HEK293 (cell line): Measurements from ENCODE around the gene RCAN2.

Experiments used
- CTCF ChIA-PET: fragments of 350-600 bp; formaldehyde crosslinking; extraction: SDS; loops from one replicate; lab custom pipeline; 2021; ENCODE audit warnings: antibody characterized with exemption; lab: Yijun Ruan, JAX
- POLR2A ChIA-PET: fragments of 300-600 bp; formaldehyde crosslinking; extraction: SDS; loops from one replicate; lab custom pipeline; 2020; ENCODE audit warnings: antibody characterized with exemption, inconsistent platforms; lab: Yijun Ruan, JAX
- H3K27ac ChIP-seq: fragments of 200-500 bp; sonication (Bioruptor generic); 2 replicates; pipeline ENCODE4 v1.5.1; 2014; ENCODE audit warnings: low read depth, low read length, control low read depth, inconsistent platforms; ENCODE audit errors: extremely low read depth
- H3K36me3 ChIP-seq, 2 experiments: fragments of 200-500 bp in 1 of 2; sonication (Bioruptor generic) in 1 of 2; 1 replicate in 1 of 2; 2 replicates in 1 of 2; pipeline ENCODE4 v1.5.1; 2014 to 2017; ENCODE audit warnings: inconsistent platforms in 2 of 2, low read length in 2 of 2; ENCODE audit not compliant: control insufficient read depth in 2 of 2, insufficient read depth in 1 of 2
- H3K4me1 ChIP-seq: fragments of 200-500 bp; sonication (Bioruptor generic); 2 replicates; pipeline ENCODE4 v1.5.1; 2014; ENCODE audit warnings: mild to moderate bottlenecking, low read length, inconsistent platforms; ENCODE audit not compliant: control insufficient read depth, insufficient read depth
- H3K4me3 ChIP-seq: 2 replicates; pipeline ENCODE4 v1.5.1; 2011; ENCODE audit warnings: low read depth, mild to moderate bottlenecking, control low read depth, low read length, moderate library complexity
- H3K9me3 ChIP-seq: fragments of 200-500 bp; sonication (Bioruptor generic); 2 replicates; pipeline ENCODE4 v1.5.1; 2014; ENCODE audit warnings: low read depth, low read length, inconsistent platforms; ENCODE audit not compliant: control insufficient read depth, insufficient read depth
- BCL11B ChIP-seq: fragments of 450-650 bp; formaldehyde crosslinking; IDR thresholded peaks from 2 replicates; pipeline ENCODE4 v1.5.1; 2016; ENCODE audit warnings: low read depth, missing biosample characterization, missing genetic modification characterization
- EGR2 ChIP-seq: fragments of 450-650 bp; formaldehyde crosslinking; IDR thresholded peaks from 2 replicates; pipeline ENCODE4 v1.5.1; 2016; ENCODE audit warnings: low read depth, missing biosample characterization, missing genetic modification characterization
- GLIS1 ChIP-seq: fragments of 450-650 bp; formaldehyde crosslinking; IDR thresholded peaks from 2 replicates; pipeline ENCODE4 v1.5.1; 2016; ENCODE audit warnings: missing biosample characterization, missing genetic modification characterization
- GLIS2 ChIP-seq: fragments of 450-650 bp; formaldehyde crosslinking; IDR thresholded peaks from 2 replicates; pipeline ENCODE4 v1.5.1; 2016; ENCODE audit warnings: missing biosample characterization, missing genetic modification characterization
- REPIN1 ChIP-seq: fragments of 450-650 bp; formaldehyde crosslinking; IDR thresholded peaks from 2 replicates; pipeline ENCODE4 v1.5.1; 2017; ENCODE audit warnings: missing biosample characterization, missing genetic modification characterization, low read depth
- TCF7L2 ChIP-seq: IDR thresholded peaks from 2 replicates; pipeline ENCODE4 v1.6.1; 2011; ENCODE audit warnings: low read depth, mild to moderate bottlenecking, inconsistent platforms, low read length, moderate library complexity, borderline replicate concordance
- ZBTB20 ChIP-seq: fragments of 450-650 bp; formaldehyde crosslinking; IDR thresholded peaks from 2 replicates; pipeline ENCODE4 v1.5.1; 2016; ENCODE audit warnings: missing biosample characterization, missing genetic modification characterization
- ZNF10 ChIP-seq: fragments of 450-650 bp; formaldehyde crosslinking; IDR thresholded peaks from 2 replicates; pipeline ENCODE4 v1.5.1; 2017; ENCODE audit warnings: missing biosample characterization, missing genetic modification characterization
- ZNF2 ChIP-seq: fragments of 450-650 bp; formaldehyde crosslinking; IDR thresholded peaks from 2 replicates; pipeline ENCODE4 v1.5.1; 2016; ENCODE audit warnings: missing biosample characterization, missing genetic modification characterization
- ZNF214 ChIP-seq: fragments of 450-650 bp; formaldehyde crosslinking; IDR thresholded peaks from 2 replicates; pipeline ENCODE4 v1.5.1; 2017; ENCODE audit warnings: missing biosample characterization, mild to moderate bottlenecking, missing genetic modification characterization, borderline replicate concordance
- ZNF37A ChIP-seq: fragments of 450-650 bp; IDR thresholded peaks from 2 replicates; pipeline ENCODE4 v1.5.1; 2018; ENCODE audit warnings: missing biosample characterization, missing genetic modification characterization
- ZNF501 ChIP-seq: fragments of 450-650 bp; formaldehyde crosslinking; IDR thresholded peaks from 2 replicates; pipeline ENCODE4 v1.5.1; 2016; ENCODE audit warnings: missing biosample characterization, missing genetic modification characterization
- ZNF548 ChIP-seq: fragments of 450-650 bp; formaldehyde crosslinking; IDR thresholded peaks from 2 replicates; pipeline ENCODE4 v1.5.1; 2016; ENCODE audit warnings: missing biosample characterization, missing genetic modification characterization
- ZNF701 ChIP-seq: fragments of 450-650 bp; formaldehyde crosslinking; IDR thresholded peaks from 2 replicates; pipeline ENCODE4 v1.5.1; 2016; ENCODE audit warnings: missing biosample characterization, missing genetic modification characterization
- ZNF704 ChIP-seq: fragments of 450-650 bp; formaldehyde crosslinking; IDR thresholded peaks from 2 replicates; pipeline ENCODE4 v1.5.1; 2016; ENCODE audit warnings: missing biosample characterization, missing genetic modification characterization
- ZNF76 ChIP-seq: fragments of 450-650 bp; formaldehyde crosslinking; IDR thresholded peaks from 2 replicates; pipeline ENCODE4; 2016; ENCODE audit warnings: low read depth, missing biosample characterization, missing genetic modification characterization, borderline replicate concordance
- ZNF792 ChIP-seq: fragments of 450-650 bp; formaldehyde crosslinking; IDR thresholded peaks from 2 replicates; pipeline ENCODE4 v1.5.1; 2016; ENCODE audit warnings: missing biosample characterization, missing genetic modification characterization
- ZSCAN16 ChIP-seq: fragments of 450-650 bp; formaldehyde crosslinking; IDR thresholded peaks from 2 replicates; pipeline ENCODE4 v1.5.1; 2016; ENCODE audit warnings: missing biosample characterization, missing genetic modification characterization
- TF ChIP-seq, protein P1 (sequence below): fragments of 450-650 bp; formaldehyde crosslinking; IDR thresholded peaks from 2 replicates; pipeline ENCODE4 v1.5.1; 2016; ENCODE audit warnings: missing biosample characterization, missing genetic modification characterization

The RCAN2 gene

DNA sequence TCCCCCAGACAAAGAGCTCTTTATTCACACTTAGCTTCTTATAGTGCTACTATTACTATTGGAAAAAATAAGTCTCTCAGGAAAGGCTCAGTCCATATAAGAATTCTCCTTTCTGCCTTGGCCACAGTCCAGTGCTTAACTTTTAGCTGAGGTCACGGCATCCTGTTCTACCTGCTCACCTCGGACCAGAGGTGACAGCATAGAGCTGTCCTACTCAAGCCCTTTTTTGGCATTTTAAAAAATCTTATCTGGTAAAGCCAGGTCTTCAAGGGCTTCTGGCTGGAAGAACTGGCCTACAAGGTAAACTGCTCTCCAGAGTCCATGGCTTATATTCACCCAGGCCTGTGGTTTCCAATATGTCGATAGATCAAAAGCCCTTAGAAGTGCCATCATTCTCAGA, 109.7 kb downstream of the RCAN2 start (continued):
- no peak for TF ChIP-seq ZNF704 (tag by site-specific recombination)
- TF ChIP-seq BCL11B (tag by site-specific recombination) = no peak
- TF ChIP-seq ZNF701 (tag by site-specific recombination) = no peak
- TF ChIP-seq, protein P1, sequence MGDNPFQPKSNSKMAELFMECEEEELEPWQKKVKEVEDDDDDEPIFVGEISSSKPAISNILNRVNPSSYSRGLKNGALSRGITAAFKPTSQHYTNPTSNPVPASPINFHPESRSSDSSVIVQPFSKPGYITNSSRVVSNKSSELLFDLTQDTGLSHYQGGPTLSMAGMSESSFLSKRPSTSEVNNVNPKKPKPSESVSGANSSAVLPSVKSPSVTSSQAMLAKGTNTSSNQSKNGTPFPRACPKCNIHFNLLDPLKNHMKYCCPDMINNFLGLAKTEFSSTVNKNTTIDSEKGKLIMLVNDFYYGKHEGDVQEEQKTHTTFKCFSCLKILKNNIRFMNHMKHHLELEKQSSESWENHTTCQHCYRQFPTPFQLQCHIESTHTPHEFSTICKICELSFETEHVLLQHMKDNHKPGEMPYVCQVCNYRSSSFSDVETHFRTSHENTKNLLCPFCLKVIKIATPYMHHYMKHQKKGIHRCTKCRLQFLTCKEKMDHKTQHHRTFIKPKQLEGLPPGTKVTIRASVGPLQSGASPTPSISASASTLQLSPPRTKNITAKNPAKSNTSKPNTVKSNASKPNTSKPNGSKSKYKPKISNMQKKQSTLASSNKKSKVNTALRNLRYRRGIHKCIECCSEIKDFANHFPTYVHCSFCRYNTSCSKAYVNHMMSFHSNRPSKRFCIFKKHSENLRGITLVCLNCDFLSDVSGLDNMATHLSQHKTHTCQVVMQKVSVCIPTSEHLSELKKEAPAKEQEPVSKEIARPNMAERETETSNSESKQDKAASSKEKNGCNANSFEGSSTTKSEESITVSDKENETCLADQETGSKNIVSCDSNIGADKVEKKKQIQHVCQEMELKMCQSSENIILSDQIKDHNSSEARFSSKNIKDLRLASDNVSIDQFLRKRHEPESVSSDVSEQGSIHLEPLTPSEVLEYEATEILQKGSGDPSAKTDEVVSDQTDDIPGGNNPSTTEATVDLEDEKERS (tag by site-specific recombination) = no peak
- no peak for TF ChIP-seq TCF7L2

DNA sequence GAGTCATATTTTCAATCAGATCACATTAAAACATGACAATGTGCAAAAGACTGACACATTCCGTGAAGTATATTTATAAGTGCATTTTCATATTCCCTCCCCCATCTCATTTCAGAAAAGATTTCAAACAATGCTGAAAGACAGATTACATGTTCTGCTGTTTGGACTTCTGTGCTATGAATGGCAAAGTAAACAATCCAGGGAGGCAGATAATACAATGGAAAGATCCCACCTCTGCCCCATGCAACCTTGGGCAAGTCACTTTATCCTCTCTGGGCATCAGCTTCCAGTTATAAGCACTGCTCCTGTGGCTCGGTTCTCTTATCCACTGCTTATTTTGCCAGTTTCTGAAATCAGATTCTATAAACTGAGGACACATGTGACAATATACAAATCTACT, 110.2 kb downstream of the RCAN2 start:
- Histone ChIP-seq H3K4me1 (peaks cover 19% of the 10 kb centered on the region), H3K27ac (no peak overlapping the region), H3K9me3 (no peaks in the 10 kb centered on the region), H3K36me3 (no peaks in the 10 kb centered on the region), H3K4me3 (no peak overlapping the region)
- CTCF ChIA-PET = interaction anchor here (0.7 to 1.5 kb wide), 3 partner anchors 9 to 251 kb away, joined by 3 to 4 read pairs (median 3); partner anchors contain the start of gene ENPP4
- POLR2A ChIA-PET = interaction anchor here (1.0 kb wide), 1 partner anchor 12 kb away, joined by 3 read pairs; no protein-coding TSS in a partner anchor
- TF ChIP-seq ZNF76 (tag by site-specific recombination) (no peak), ZNF2 (no peak), ZSCAN16 (tag by site-specific recombination) (no peak), ZNF37A (tag by site-specific recombination) (no peak), REPIN1 (tag by site-specific recombination) (no peak), ZNF10 (tag by site-specific recombination) (no peak), GLIS1 (tag by site-specific recombination) (peak; percentile 32; the same call in 1 of the 2 replicates)
- TF ChIP-seq, all 188 proteins: peak for 1

DNA sequence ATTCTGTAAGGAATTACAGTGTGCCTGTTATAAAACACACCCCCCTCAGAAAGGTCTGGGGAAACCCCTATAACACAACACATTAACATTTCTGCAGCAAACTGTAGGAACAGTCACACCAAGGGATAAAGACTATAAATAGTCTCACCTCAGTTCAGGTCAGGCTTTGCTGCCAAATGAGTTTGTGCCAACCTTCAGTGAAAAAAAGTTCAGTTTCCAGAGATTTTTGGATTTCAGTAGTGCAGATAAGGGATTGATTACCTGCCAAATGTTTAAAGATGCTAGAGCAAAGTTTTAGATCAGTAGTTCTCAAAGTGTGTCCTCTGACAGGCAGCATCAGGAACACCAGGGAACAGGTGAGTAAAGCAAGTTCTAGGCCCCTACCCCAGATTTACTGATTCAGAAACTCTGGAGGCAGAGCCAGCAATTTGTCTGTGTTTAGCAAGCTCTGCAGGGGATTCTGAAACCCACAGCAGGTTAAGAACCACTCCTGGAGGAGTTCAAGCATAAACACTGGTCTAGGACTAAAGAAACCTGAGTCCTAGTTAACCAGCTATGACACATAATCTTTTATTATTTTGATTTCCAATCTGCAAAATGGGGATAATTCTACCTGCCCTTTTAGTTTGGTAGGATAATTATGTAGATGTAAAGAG, 111.0 kb downstream of the RCAN2 start:
- no peak overlapping the region for H3K4me3 ChIP-seq
- TF ChIP-seq GLIS1 (tag by site-specific recombination) = peak; percentile 46
- no peak for TF ChIP-seq GLIS2
- no peak overlapping the region for H3K27ac ChIP-seq
- no peaks in the 10 kb centered on the region for H3K36me3 ChIP-seq
- ChIA-PET POLR2A (no interaction called here), CTCF (interaction anchor here (1.9 kb wide), 1 partner anchor 9 kb away, joined by 6 read pairs; no protein-coding TSS in a partner anchor)
- H3K9me3 ChIP-seq = no peaks in the 10 kb centered on the region
- peaks cover 19% of the 10 kb centered on the region for H3K4me1 ChIP-seq

GRCh38 chr6:46378882-46379416, 112.3 kb downstream of the RCAN2 start:
- H3K4me1 ChIP-seq = peaks cover 19% of the 10 kb centered on the region
- H3K4me3 ChIP-seq = no peak overlapping the region
- H3K9me3 ChIP-seq = no peaks in the 10 kb centered on the region
- H3K36me3 ChIP-seq = no peaks in the 10 kb centered on the region
- H3K27ac ChIP-seq = no peak overlapping the region
- ChIA-PET CTCF (interaction anchor here (1.0 to 1.9 kb wide), 4 partner anchors 8 to 160 kb away, joined by 3 to 6 read pairs (median 5); no protein-coding TSS in a partner anchor), POLR2A (no interaction called here)
- no peak for TF ChIP-seq ZBTB20 (tag by site-specific recombination)
- no peak for TF ChIP-seq ZNF792 (tag by site-specific recombination)
- no peak for TF ChIP-seq ZNF548 (tag by site-specific recombination)
- TF ChIP-seq ZNF501 (tag by site-specific recombination) = no peak
- TF ChIP-seq ZNF214 (tag by site-specific recombination) = no peak
- no peak for TF ChIP-seq EGR2
